ENCODE measurements around the gene CRTC3.
"Not testable (repeated sequence)": the region's sequence is repeated elsewhere in the genome, so short reads cannot be mapped to it uniquely, and the experiment has no call there.

CRTC3 gene

GRCh38 chr15:90683371-90683770, 153.6 kb downstream of the CRTC3 start:
- no peak for DNase-seq

- no peak for DNase-seq
These were observed 154.2 kb downstream of the CRTC3 start for GRCh38 chr15:90683876-90684275.

- DNase-seq = no peak
These were observed 154.6 kb downstream of the CRTC3 start for GRCh38 chr15:90684281-90684680.

- no peak for DNase-seq
These were observed 156.1 kb downstream of the CRTC3 start for GRCh38 chr15:90685591-90686434.

- DNase-seq = no peak
These were observed 156.9 kb downstream of the CRTC3 start for GRCh38 chr15:90686435-90687218.

GRCh38 chr15:90689326-90689961, 159.7 kb downstream of the CRTC3 start:
- not testable (repeated sequence) for DNase-seq

GRCh38 chr15:90690585-90690984, 160.9 kb downstream of the CRTC3 start:
- DNase-seq = no peak

- no peak for DNase-seq
These were observed 161.6 kb downstream of the CRTC3 start for GRCh38 chr15:90691369-90691768.

- DNase-seq = no peak
These were observed 162.5 kb downstream of the CRTC3 start for GRCh38 chr15:90691982-90692773.

All from NCI-H2081 treated with DMSO at 0.1 percent for 48 hours (cell line).